Uterus (tissue), 2 donors: Measurements from ENCODE around the gene FOXA3.

ENCODE experiments used
- POLR2A ChIP-seq, 2 donors: fragments of 450-650 bp; IDR thresholded peaks; one replicate each; pipeline ENCODE4 v1.6.1; 2016; ENCODE audit warnings: antibody characterized with exemption in 2 of 2, mild to moderate bottlenecking in 1 of 2, moderate library complexity in 1 of 2
- TF ChIP-seq, protein P1 (sequence below), 4 experiments: fragments of 200-600 bp in 2 of 4; fragments of 450-650 bp in 2 of 4; sonication (generic) in 2 of 4; IDR thresholded peaks; one replicate each; pipeline ENCODE4 v1.5.1; 2016 to 2019; ENCODE audit warnings: antibody characterized with exemption in 4 of 4, mild to moderate bottlenecking in 2 of 4, moderate library complexity in 1 of 4

DNA sequence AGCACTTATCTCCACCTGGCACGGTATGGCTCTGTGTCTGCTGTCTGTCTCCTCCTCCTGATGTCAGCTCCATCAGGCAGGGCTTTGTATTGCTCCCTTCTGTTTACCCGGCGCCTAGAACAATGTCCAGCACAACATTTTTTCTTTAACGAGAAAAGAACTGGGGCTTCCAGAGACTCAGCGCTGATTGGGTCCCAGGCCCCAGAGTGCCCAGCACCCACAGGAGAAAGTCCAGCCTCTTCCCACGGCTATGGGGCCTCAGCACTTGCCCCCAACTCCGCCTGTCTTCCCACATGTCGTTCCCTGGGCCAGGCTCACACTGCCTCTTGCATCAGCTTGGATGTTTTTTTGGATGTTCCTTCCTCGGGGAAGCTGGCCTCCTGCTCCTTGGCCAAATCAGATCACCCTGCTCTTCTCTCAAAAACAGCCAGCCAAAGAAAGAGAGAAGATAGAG, 31.4 kb downstream of the FOXA3 start:
- TF ChIP-seq, protein P1, sequence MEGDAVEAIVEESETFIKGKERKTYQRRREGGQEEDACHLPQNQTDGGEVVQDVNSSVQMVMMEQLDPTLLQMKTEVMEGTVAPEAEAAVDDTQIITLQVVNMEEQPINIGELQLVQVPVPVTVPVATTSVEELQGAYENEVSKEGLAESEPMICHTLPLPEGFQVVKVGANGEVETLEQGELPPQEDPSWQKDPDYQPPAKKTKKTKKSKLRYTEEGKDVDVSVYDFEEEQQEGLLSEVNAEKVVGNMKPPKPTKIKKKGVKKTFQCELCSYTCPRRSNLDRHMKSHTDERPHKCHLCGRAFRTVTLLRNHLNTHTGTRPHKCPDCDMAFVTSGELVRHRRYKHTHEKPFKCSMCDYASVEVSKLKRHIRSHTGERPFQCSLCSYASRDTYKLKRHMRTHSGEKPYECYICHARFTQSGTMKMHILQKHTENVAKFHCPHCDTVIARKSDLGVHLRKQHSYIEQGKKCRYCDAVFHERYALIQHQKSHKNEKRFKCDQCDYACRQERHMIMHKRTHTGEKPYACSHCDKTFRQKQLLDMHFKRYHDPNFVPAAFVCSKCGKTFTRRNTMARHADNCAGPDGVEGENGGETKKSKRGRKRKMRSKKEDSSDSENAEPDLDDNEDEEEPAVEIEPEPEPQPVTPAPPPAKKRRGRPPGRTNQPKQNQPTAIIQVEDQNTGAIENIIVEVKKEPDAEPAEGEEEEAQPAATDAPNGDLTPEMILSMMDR (IDR thresholded peaks at IDR 0.05) = no peak
- no peak for TF ChIP-seq POLR2A (IDR thresholded peaks at IDR 0.05)
